Keratinocyte (primary cell): Measurements from ENCODE around the gene TPM1. TPM values are rescaled to one million over a fixed set of nuclear protein-coding genes. Genes with fewer than 3 reads are reported as not detected.

Experiments used
- DNase-seq: peaks from one replicate; pipeline ENCODE4 v3.0.0-alpha.2; 2011; ENCODE audit warnings: low read depth, missing footprints, low spot score
- FAIRE-seq: peaks from 2 replicates; lab custom pipeline; 2011; peaks lifted over from hg19 to GRCh38; lab: Jason Lieb, UNC
- H2AFZ ChIP-seq: 2 replicates; pipeline ENCODE4 v1.6.0; 2012; ENCODE audit warnings: low read length, control low read depth, inconsistent platforms; ENCODE audit not compliant: control insufficient read depth
- H3K27ac ChIP-seq: 2 replicates; pipeline ENCODE4 v1.5.1; 2011; ENCODE audit warnings: low read length; ENCODE audit not compliant: control insufficient read depth, insufficient read depth
- H3K27me3 ChIP-seq: 3 replicates; pipeline ENCODE4 v1.6.0; 2011; ENCODE audit warnings: low read length; ENCODE audit not compliant: control insufficient read depth, insufficient read depth; ENCODE audit errors: extremely low read depth
- H3K36me3 ChIP-seq, 2 experiments: 2 replicates in 1 of 2; 3 replicates in 1 of 2; pipeline ENCODE4 v1.5.1; 2011; ENCODE audit warnings: low read length in 2 of 2, mild to moderate bottlenecking in 1 of 2; ENCODE audit not compliant: control insufficient read depth in 2 of 2, insufficient read depth in 2 of 2; ENCODE audit errors: extremely low read depth in 1 of 2
- H3K4me1 ChIP-seq: 3 replicates; pipeline ENCODE4 v1.5.1; 2011; ENCODE audit warnings: low read length; ENCODE audit not compliant: control insufficient read depth, insufficient read depth; ENCODE audit errors: extremely low read depth
- H3K4me2 ChIP-seq: 3 replicates; pipeline ENCODE4 v1.6.0; 2011; ENCODE audit warnings: low read depth, low read length; ENCODE audit not compliant: control insufficient read depth, insufficient read depth; ENCODE audit errors: extremely low read depth
- H3K4me3 ChIP-seq, 3 experiments: fragments of 200-600 bp in 1 of 3; sonication (generic) in 1 of 3; 2 replicates in 2 of 3; 3 replicates in 1 of 3; pipeline ENCODE4 v1.5.1; 2011 to 2016; ENCODE audit warnings: low read length in 3 of 3, mild to moderate bottlenecking in 3 of 3, control low read depth in 2 of 3, inconsistent platforms in 1 of 3, low read depth in 1 of 3, mixed read lengths in 1 of 3, mixed run types in 1 of 3, moderate library complexity in 1 of 3; ENCODE audit not compliant: control insufficient read depth in 2 of 3, insufficient read depth in 2 of 3; ENCODE audit errors: extremely low read depth in 1 of 3
- H3K79me2 ChIP-seq: 2 replicates; pipeline ENCODE4 v1.6.0; 2012; ENCODE audit warnings: low read length; ENCODE audit not compliant: control insufficient read depth, insufficient read depth
- H3K9ac ChIP-seq: 3 replicates; pipeline ENCODE4 v1.6.0; 2011; ENCODE audit warnings: low read length; ENCODE audit not compliant: control insufficient read depth, insufficient read depth; ENCODE audit errors: extremely low read depth
- H3K9me1 ChIP-seq: 3 replicates; pipeline ENCODE4 v1.6.0; 2011; ENCODE audit warnings: low read length; ENCODE audit not compliant: control insufficient read depth, insufficient read depth; ENCODE audit errors: extremely low read depth
- H3K9me3 ChIP-seq: 2 replicates; pipeline ENCODE4 v1.5.1; 2012; ENCODE audit warnings: low read depth, low read length; ENCODE audit not compliant: control insufficient read depth
- H4K20me1 ChIP-seq: 3 replicates; pipeline ENCODE4 v1.6.0; 2011; ENCODE audit warnings: low read length; ENCODE audit not compliant: control insufficient read depth, insufficient read depth; ENCODE audit errors: extremely low read depth
- EZH2 ChIP-seq: IDR thresholded peaks from one replicate; pipeline ENCODE4 v1.6.1; 2012; ENCODE audit warnings: inconsistent platforms, mild to moderate bottlenecking, low read length, moderate library complexity
- dilution Hi-C: fragments of 300-500 bp; cut with MboI; formaldehyde crosslinking; loops from one replicate; pipeline ENCODE4 v1.7.0; 2020; ENCODE audit warnings: low sequenced_read_pairs; ENCODE audit not compliant: extremely low pct_ligation_motif_present
- polyA plus RNA-seq, 5 experiments: library from polyadenylated mRNA; depleted of rRNA in 3 of 5; stranded (reverse) in 3 of 5; stranded (forward) in 1 of 5; unstranded in 1 of 5; fragments of >200 nt; gene quantifications; 1 replicate in 1 of 5; 2 replicates in 3 of 5; 3 replicates in 1 of 5; pipeline versions ENCODE4 v1.2.1 to v1.2.3, GENCODE V29; 2011 to 2012; ENCODE audit warnings: missing spikeins in 2 of 5, low read depth in 1 of 5, low replicate concordance in 1 of 5
- TF ChIP-seq, protein P1 (sequence below), 3 experiments: IDR thresholded peaks in 1 of 3; conservative IDR thresholded peaks in 1 of 3; optimal IDR thresholded peaks in 1 of 3; 2 replicates in 2 of 3; 3 replicates in 1 of 3; pipeline versions ENCODE3 to v1.5.1; 2011; ENCODE audit warnings: low read length in 3 of 3, mild to moderate bottlenecking in 3 of 3, moderate library complexity in 2 of 3, control low read depth in 1 of 3, inconsistent platforms in 1 of 3; ENCODE audit not compliant: insufficient read depth in 2 of 3; ENCODE audit errors: extremely low read depth in 1 of 3

The TPM1 gene
- polyA plus RNA-seq, 1 donor (not counting 4 experiments of a cell fraction or from before 2014, with no cell fraction given): 370 TPM

DNA sequence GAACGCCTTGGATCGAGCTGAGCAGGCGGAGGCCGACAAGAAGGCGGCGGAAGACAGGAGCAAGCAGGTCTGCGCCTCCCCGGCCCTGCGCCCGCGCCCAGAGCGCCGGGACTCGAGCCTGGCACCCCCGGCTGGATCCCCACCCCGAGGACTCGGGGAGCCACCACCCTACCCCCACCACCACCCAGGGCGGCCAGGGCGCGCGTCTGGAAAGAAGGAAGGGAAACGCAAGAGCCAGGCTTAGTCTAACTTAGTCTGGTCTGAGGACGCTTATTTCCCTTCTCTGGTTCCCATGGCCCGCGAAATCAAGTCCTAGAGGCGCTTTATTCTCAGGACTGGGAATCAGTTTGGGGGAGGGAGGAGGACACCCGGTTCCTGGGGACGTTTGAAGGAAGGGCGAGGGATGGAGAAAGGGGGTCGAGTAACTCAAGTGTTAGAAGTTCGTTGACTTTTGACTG, 359 bp downstream of the TPM1 start:
- peaks cover 27% of the 10 kb centered on the region for H3K79me2 ChIP-seq
- peak overlapping the region; percentile 66 for H2AFZ ChIP-seq

DNA sequence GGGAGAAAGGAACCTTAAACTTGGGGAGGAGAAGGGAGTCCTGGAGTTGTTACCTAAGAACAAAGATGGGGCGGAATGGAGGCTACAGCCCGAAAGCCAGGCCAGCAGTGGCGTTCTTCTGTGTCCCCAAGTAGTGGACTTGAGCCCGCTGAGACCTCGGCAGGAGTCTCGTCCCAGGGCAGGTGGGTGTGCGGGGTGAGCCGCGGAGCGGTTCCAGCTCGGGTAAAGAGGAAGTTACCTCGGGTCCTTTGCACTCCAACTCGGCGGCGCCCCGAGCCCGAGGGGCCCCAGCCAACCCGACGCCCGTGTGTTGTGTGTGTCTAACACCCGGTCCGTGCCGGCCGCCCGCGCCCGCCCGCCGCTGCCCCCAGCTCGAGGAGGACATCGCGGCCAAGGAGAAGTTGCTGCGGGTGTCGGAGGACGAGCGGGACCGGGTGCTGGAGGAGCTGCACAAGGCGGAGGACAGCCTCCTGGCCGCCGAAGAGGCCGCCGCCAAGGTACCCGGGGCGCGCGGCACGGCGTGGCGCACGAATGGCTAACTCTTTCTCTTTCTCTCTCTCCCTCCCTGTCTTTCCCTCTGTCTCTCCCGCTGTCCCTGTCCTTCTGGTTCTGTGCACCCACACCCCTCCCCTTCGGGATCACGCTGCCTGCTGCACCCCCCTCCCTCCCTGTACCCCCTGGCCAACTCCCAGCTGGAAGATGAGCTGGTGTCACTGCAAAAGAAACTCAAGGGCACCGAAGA, 959 bp downstream of the TPM1 start:
- H3K9ac ChIP-seq: peak overlapping the region; percentile 63
- H2AFZ ChIP-seq: peak overlapping the region; percentile 4
- H3K9me1 ChIP-seq: no peaks in the 10 kb centered on the region
- H3K4me2 ChIP-seq: peak overlapping the region; percentile 84
- peaks cover 3% of the 10 kb centered on the region for H3K9me3 ChIP-seq
- peak overlapping the region; percentile 50 for H3K27ac ChIP-seq
- dilution Hi-C loops: loop anchor here (25.0 kb wide), 1 partner anchor 281 kb away; no protein-coding TSS in a partner anchor
- DNase-seq (no peak), FAIRE-seq (no peak)
- H3K36me3 ChIP-seq: peaks cover 0 to 5% of the 10 kb centered on the region in 2 experiments
- peak overlapping the region; percentile 74 to 87 (median 84) for H3K4me3 ChIP-seq
- H3K27me3 ChIP-seq: no peaks in the 10 kb centered on the region
- H3K79me2 ChIP-seq: peaks cover 27% of the 10 kb centered on the region
- H3K4me1 ChIP-seq: peaks cover 70% of the 10 kb centered on the region
- H4K20me1 ChIP-seq: no peaks in the 10 kb centered on the region
- TF ChIP-seq EZH2: no peak
- TF ChIP-seq, protein P1, sequence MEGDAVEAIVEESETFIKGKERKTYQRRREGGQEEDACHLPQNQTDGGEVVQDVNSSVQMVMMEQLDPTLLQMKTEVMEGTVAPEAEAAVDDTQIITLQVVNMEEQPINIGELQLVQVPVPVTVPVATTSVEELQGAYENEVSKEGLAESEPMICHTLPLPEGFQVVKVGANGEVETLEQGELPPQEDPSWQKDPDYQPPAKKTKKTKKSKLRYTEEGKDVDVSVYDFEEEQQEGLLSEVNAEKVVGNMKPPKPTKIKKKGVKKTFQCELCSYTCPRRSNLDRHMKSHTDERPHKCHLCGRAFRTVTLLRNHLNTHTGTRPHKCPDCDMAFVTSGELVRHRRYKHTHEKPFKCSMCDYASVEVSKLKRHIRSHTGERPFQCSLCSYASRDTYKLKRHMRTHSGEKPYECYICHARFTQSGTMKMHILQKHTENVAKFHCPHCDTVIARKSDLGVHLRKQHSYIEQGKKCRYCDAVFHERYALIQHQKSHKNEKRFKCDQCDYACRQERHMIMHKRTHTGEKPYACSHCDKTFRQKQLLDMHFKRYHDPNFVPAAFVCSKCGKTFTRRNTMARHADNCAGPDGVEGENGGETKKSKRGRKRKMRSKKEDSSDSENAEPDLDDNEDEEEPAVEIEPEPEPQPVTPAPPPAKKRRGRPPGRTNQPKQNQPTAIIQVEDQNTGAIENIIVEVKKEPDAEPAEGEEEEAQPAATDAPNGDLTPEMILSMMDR (optimal IDR thresholded peaks at IDR 0.05 in 1 of 3, IDR thresholded peaks at IDR 0.05 in 1 of 3, conservative IDR thresholded peaks at IDR 0.05 in 1 of 3; ENCODE audit: extremely low read depth in 1 of 3, insufficient read depth in 2 of 3, low read length in 3 of 3): no peak

More for the DNA sequence above, 359 bp downstream of the TPM1 start:
- no peaks in the 10 kb centered on the region for H4K20me1 ChIP-seq
- peak overlapping the region; percentile 84 for H3K4me2 ChIP-seq
- no peak for TF ChIP-seq EZH2
- TF ChIP-seq, protein P1 (optimal IDR thresholded peaks at IDR 0.05 in 1 of 3, IDR thresholded peaks at IDR 0.05 in 1 of 3, conservative IDR thresholded peaks at IDR 0.05 in 1 of 3; ENCODE audit: extremely low read depth in 1 of 3, insufficient read depth in 2 of 3, low read length in 3 of 3): no peak
- peak overlapping the region; percentile 74 to 87 (median 84) for H3K4me3 ChIP-seq
- H3K27ac ChIP-seq: peak overlapping the region; percentile 50
- H3K9ac ChIP-seq: peak overlapping the region; percentile 63
- dilution Hi-C loops: loop anchor here (25.0 kb wide), 1 partner anchor 281 kb away; no protein-coding TSS in a partner anchor
- peaks cover 3% of the 10 kb centered on the region for H3K9me3 ChIP-seq
- H3K36me3 ChIP-seq: peaks cover 0 to 5% of the 10 kb centered on the region in 2 experiments
- no peaks in the 10 kb centered on the region for H3K9me1 ChIP-seq
- FAIRE-seq: no peak
- H3K27me3 ChIP-seq: no peaks in the 10 kb centered on the region
- peaks cover 75% of the 10 kb centered on the region for H3K4me1 ChIP-seq
- no peak for DNase-seq
